Stimulated activated CD8-positive, alpha-beta memory T cell treated with anti-CD3 and anti-CD28 coated beads, Interleukin-15, amount 100 ng/mL, for 24 hours (primary cell): ENCODE results near the gene L3MBTL3.
"Not testable (repeated sequence)": the region's sequence is repeated elsewhere in the genome, so short reads cannot be mapped to it uniquely, and the experiment has no call there.

Experiments
- DNase-seq: peaks from one replicate; pipeline ENCODE4 v3.0.0-alpha.2; 2020; ENCODE audit warnings: low read depth

L3MBTL3 gene

GRCh38 chr6:130138909-130139242 is 120.5 kb downstream of the L3MBTL3 start:
- DNase-seq, result no peak

GRCh38 chr6:130140084-130140483 is 121.7 kb downstream of the L3MBTL3 start:
- no peak for DNase-seq

GRCh38 chr6:130143709-130144108 is 125.3 kb downstream of the L3MBTL3 start:
- DNase-seq, result no peak

GRCh38 chr6:130147111-130147510 is 128.7 kb downstream of the L3MBTL3 start:
- DNase-seq, result no peak

- DNase-seq, result no peak
These were observed 129.8 kb downstream of the L3MBTL3 start for GRCh38 chr6:130148181-130148580.

GRCh38 chr6:130149016-130149415 is 130.6 kb downstream of the L3MBTL3 start:
- not testable (repeated sequence) for DNase-seq

- no peak for DNase-seq
These were observed 132.5 kb downstream of the L3MBTL3 start for GRCh38 chr6:130150906-130151305.

- no peak for DNase-seq
These were observed 134.6 kb downstream of the L3MBTL3 start for GRCh38 chr6:130152908-130153510.

GRCh38 chr6:130156908-130157307 is 138.5 kb downstream of the L3MBTL3 start:
- no peak for DNase-seq

- DNase-seq, result no peak
These were observed 139.7 kb downstream of the L3MBTL3 start for GRCh38 chr6:130158056-130158455.

GRCh38 chr6:130158548-130158947 is 140.2 kb downstream of the L3MBTL3 start:
- no peak for DNase-seq

GRCh38 chr6:130159956-130160355 is 141.6 kb downstream of the L3MBTL3 start:
- no peak for DNase-seq

- no peak for DNase-seq
These were observed 143.5 kb downstream of the L3MBTL3 start for GRCh38 chr6:130161683-130162404.

GRCh38 chr6:130162421-130162820 is 144.0 kb downstream of the L3MBTL3 start:
- no peak for DNase-seq

- DNase-seq, result no peak
These were observed 144.9 kb downstream of the L3MBTL3 start for GRCh38 chr6:130163266-130163665.

GRCh38 chr6:130164251-130164650 is 145.9 kb downstream of the L3MBTL3 start:
- DNase-seq, result no peak

GRCh38 chr6:130167655-130168054 is 149.3 kb downstream of the L3MBTL3 start:
- DNase-seq, result no peak

- not testable (repeated sequence) for DNase-seq
These were observed 151.8 kb downstream of the L3MBTL3 start for GRCh38 chr6:130170160-130170559.

- not testable (repeated sequence) for DNase-seq
These were observed 155.1 kb downstream of the L3MBTL3 start for GRCh38 chr6:130173377-130174004.

GRCh38 chr6:130176378-130176777 is 158.0 kb downstream of the L3MBTL3 start:
- no peak for DNase-seq

GRCh38 chr6:130178692-130179091 is 160.3 kb downstream of the L3MBTL3 start:
- DNase-seq, result no peak

- no peak for DNase-seq
These were observed 164.1 kb downstream of the L3MBTL3 start for GRCh38 chr6:130182466-130182865.
